DND-41 (cell line): ENCODE measurements around the gene NUDC.
"Not testable (repeated sequence)": the region's sequence is repeated elsewhere in the genome, so short reads cannot be mapped to it uniquely, and the experiment has no call there.

ENCODE experiments used
- ATAC-seq: fragments of 200-7000 bp; cut with Tn5 transposase; 3 replicates; pipeline ENCODE4 v1.9.1; 2021; ENCODE audit warnings: low read depth; ENCODE audit not compliant: insufficient read depth
- DNase-seq: peaks from one replicate; pipeline ENCODE4 v3.0.0-alpha.2; 2020
- H2AFZ ChIP-seq: 2 replicates; pipeline ENCODE4 v1.6.0; 2012; ENCODE audit warnings: low read depth, low read length
- H3K27ac ChIP-seq: 2 replicates; pipeline ENCODE4 v1.5.1; 2012; ENCODE audit warnings: low read length, inconsistent platforms
- H3K27me3 ChIP-seq: fragments of 200-600 bp; sonication (generic); 2 replicates; pipeline ENCODE4 v1.6.0; 2012; ENCODE audit warnings: low read length, mild to moderate bottlenecking, inconsistent platforms; ENCODE audit not compliant: insufficient read depth, poor library complexity
- H3K36me3 ChIP-seq: 2 replicates; pipeline ENCODE4 v1.5.1; 2012; ENCODE audit warnings: low read length, inconsistent platforms; ENCODE audit not compliant: insufficient read depth
- H3K4me1 ChIP-seq: 2 replicates; pipeline ENCODE4 v1.5.1; 2012; ENCODE audit warnings: mild to moderate bottlenecking, low read length; ENCODE audit not compliant: insufficient read depth
- H3K4me2 ChIP-seq: 2 replicates; pipeline ENCODE4 v1.6.0; 2012; ENCODE audit warnings: mild to moderate bottlenecking, moderate library complexity, low read length, inconsistent platforms; ENCODE audit not compliant: insufficient read depth
- H3K4me3 ChIP-seq, 2 experiments: fragments of 200-600 bp in 1 of 2; shearing (Covaris generic) in 1 of 2; 2 replicates each; pipeline ENCODE4 v1.5.1; 2012 to 2016; ENCODE audit warnings: inconsistent platforms in 2 of 2, low read length in 2 of 2, mild to moderate bottlenecking in 2 of 2, low read depth in 1 of 2, moderate library complexity in 1 of 2
- H3K79me2 ChIP-seq: 2 replicates; pipeline ENCODE4 v1.6.0; 2012; ENCODE audit warnings: low read length, inconsistent platforms; ENCODE audit not compliant: insufficient read depth
- H3K9ac ChIP-seq: 2 replicates; pipeline ENCODE4 v1.6.0; 2012; ENCODE audit warnings: low read depth, mild to moderate bottlenecking, inconsistent platforms, low read length, moderate library complexity
- H3K9me3 ChIP-seq: 2 replicates; pipeline ENCODE4 v1.5.1; 2012; ENCODE audit warnings: low read length, moderate library complexity, mild to moderate bottlenecking, inconsistent platforms; ENCODE audit not compliant: insufficient read depth, severe bottlenecking
- H4K20me1 ChIP-seq: 2 replicates; pipeline ENCODE4 v1.6.0; 2012; ENCODE audit warnings: low read length; ENCODE audit not compliant: insufficient read depth
- EZH2 ChIP-seq: IDR thresholded peaks from 3 replicates; pipeline ENCODE4 v1.6.1; 2012; ENCODE audit warnings: borderline replicate concordance, low read depth, mild to moderate bottlenecking, moderate library complexity, low read length, inconsistent platforms; ENCODE audit not compliant: severe bottlenecking
- TF ChIP-seq, protein P1 (sequence below): IDR thresholded peaks from 2 replicates; pipeline ENCODE4 v1.5.1; 2012; ENCODE audit warnings: borderline replicate concordance, low read length, moderate library complexity, mild to moderate bottlenecking; ENCODE audit not compliant: poor library complexity, severe bottlenecking; ENCODE audit errors: extremely low read depth

NUDC gene

DNA sequence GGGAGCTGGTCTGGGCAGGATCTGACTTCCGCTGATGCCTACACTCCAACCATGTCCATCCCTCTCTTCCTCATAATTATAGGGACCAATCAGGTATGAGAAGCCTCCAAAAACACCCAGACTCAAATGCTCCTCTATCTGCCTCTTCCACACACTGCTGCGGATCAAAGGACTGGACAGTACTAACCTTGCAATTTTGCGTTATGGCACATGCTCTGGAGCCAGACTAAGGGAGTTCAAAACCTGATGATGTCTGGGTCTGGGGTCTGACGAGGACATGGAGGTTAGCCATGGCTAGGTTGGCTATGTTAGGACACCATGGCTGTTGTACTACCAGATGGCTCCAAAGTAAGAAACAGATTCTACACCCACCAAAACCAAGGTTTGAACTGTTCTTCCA is 41.8 kb upstream of the NUDC start:
- Histone ChIP-seq H4K20me1 (peaks cover 12% of the 10 kb centered on the region; the same call in 1 of the 2 replicates), H3K9ac (no peak overlapping the region), H3K36me3 (peaks cover 69% of the 10 kb centered on the region), H3K4me2 (no peak overlapping the region), H3K9me3 (no peaks in the 10 kb centered on the region), H3K27ac (no peak overlapping the region), H3K4me3 (no peak overlapping the region), H2AFZ (no peak overlapping the region), H3K79me2 (peaks cover 4% of the 10 kb centered on the region; the same call in 1 of the 2 replicates), H3K4me1 (no peaks in the 10 kb centered on the region), H3K27me3 (no peaks in the 10 kb centered on the region)
- no peak for ATAC-seq
- no peak for DNase-seq
- TF ChIP-seq, protein P1, sequence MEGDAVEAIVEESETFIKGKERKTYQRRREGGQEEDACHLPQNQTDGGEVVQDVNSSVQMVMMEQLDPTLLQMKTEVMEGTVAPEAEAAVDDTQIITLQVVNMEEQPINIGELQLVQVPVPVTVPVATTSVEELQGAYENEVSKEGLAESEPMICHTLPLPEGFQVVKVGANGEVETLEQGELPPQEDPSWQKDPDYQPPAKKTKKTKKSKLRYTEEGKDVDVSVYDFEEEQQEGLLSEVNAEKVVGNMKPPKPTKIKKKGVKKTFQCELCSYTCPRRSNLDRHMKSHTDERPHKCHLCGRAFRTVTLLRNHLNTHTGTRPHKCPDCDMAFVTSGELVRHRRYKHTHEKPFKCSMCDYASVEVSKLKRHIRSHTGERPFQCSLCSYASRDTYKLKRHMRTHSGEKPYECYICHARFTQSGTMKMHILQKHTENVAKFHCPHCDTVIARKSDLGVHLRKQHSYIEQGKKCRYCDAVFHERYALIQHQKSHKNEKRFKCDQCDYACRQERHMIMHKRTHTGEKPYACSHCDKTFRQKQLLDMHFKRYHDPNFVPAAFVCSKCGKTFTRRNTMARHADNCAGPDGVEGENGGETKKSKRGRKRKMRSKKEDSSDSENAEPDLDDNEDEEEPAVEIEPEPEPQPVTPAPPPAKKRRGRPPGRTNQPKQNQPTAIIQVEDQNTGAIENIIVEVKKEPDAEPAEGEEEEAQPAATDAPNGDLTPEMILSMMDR = no peak
- no peak for TF ChIP-seq EZH2

DNA sequence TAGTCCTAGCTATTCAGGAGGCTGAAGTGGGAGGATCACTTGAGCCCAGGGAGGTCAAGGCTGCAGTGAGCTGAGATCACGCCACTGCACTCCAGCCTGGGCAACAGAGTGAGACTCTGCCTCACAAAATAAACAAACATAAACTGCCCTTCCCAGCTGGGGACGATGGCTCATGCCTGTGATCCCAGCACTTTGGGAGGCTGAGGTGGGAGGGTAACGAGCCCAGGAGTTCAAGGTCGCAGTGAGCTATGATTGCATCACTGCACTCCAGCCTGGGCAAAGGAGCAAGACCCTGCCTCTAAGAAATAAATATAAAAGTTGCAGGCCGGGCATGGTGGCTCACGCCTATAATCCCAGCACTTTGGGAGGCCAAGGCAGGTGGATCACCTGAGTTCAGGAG is 39.9 kb upstream of the NUDC start:
- H3K79me2 ChIP-seq, H3K9ac ChIP-seq, H3K27me3 ChIP-seq, H2AFZ ChIP-seq, DNase-seq, ATAC-seq, H3K4me1 ChIP-seq, H3K4me2 ChIP-seq, H3K27ac ChIP-seq, H3K9me3 ChIP-seq, H3K4me3 ChIP-seq: not testable (repeated sequence)
- H3K36me3 ChIP-seq = peaks cover 78% of the 10 kb centered on the region
- H4K20me1 ChIP-seq = peaks cover 12% of the 10 kb centered on the region; the same call in 1 of the 2 replicates

DNA sequence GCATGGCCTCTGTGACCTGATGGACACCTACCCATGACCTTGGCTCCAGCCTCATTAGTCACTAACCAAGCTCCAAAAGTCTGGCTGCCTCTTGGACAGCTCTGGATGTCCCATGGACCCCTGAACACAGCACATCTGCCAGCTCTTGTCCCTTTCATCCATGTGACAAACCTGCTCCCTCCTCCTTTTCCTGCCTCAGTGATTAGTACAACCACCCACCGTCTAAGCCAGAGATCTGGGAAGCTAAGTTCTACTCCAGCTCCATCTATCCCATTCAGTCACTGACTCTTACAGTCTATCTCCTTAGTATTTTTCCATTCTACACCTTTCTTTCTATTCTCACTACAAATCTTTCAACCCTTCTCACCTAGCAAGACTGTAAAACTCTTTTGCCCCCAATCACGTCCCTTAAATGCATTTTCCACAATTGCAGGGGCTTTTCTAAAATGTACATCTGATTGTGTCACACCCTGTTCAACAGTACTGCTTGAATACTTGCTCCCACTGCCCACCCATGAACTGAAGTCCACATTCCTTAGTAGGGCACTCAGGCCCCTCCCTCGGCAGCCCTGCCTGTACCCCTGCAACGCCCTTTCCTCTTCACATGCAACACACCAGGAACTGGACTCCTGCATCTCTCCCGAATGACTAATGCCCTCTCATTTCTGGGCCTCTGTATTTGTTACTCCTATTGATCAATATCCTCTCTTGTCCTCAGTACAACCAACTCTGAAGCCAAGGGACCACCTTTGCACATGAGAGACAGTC is 38.7 kb upstream of the NUDC start:
- TF ChIP-seq, protein P1 = no peak
- no peak for TF ChIP-seq EZH2
- Histone ChIP-seq H3K36me3 (peaks cover 76% of the 10 kb centered on the region), H3K9ac (no peak overlapping the region), H2AFZ (no peak overlapping the region), H4K20me1 (peaks cover 12% of the 10 kb centered on the region; the same call in 1 of the 2 replicates), H3K27me3 (no peaks in the 10 kb centered on the region), H3K4me3 (no peak overlapping the region), H3K4me1 (no peaks in the 10 kb centered on the region), H3K9me3 (no peaks in the 10 kb centered on the region), H3K79me2 (peaks cover 4% of the 10 kb centered on the region; the same call in 1 of the 2 replicates), H3K27ac (no peak overlapping the region), H3K4me2 (no peak overlapping the region)
- ATAC-seq (no peak), DNase-seq (no peak)

DNA sequence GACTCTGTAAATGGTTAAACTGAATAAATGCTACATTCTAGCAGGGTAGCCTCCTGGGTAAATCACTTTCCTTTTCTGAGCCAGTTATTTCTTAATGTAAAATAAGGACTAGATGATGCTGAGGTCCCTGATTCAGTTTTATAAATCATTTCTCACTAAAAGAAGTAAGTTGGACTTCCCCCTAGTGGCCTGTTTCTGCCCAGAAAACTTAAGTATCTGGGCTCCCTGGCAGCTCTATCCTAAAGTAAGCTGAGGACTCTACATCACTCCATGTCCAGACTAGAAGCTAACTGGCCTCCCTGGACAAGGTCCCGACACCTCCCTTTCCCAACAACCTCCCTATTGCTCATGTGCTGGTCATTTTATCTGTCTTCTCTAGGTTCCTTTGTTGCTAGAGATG is 34.4 kb upstream of the NUDC start:
- Histone ChIP-seq H3K9ac (no peak overlapping the region), H2AFZ (no peak overlapping the region), H3K27ac (no peak overlapping the region), H3K4me3 (no peak overlapping the region), H3K36me3 (peaks cover 72% of the 10 kb centered on the region), H4K20me1 (peaks cover 19% of the 10 kb centered on the region; the same call in 1 of the 2 replicates), H3K4me2 (no peak overlapping the region), H3K4me1 (peaks cover 25% of the 10 kb centered on the region), H3K27me3 (no peaks in the 10 kb centered on the region), H3K79me2 (peaks cover 30% of the 10 kb centered on the region), H3K9me3 (no peaks in the 10 kb centered on the region)
- ATAC-seq = no peak
- TF ChIP-seq, protein P1 = peak; percentile 36
- no peak for TF ChIP-seq EZH2
- DNase-seq = no peak
